Middle frontal gyrus (tissue), 1 donor: Measurements from ENCODE around the gene BRMS1.
"Not testable (repeated sequence)": the region's sequence is repeated elsewhere in the genome, so short reads cannot be mapped to it uniquely, and the experiment has no call there.

Experiments used
- DNase-seq: peaks from one replicate; pipeline ENCODE4 v3.0.0-alpha.2; 2015; ENCODE audit warnings: low spot score; ENCODE audit errors: extremely low spot score

The BRMS1 gene

DNA sequence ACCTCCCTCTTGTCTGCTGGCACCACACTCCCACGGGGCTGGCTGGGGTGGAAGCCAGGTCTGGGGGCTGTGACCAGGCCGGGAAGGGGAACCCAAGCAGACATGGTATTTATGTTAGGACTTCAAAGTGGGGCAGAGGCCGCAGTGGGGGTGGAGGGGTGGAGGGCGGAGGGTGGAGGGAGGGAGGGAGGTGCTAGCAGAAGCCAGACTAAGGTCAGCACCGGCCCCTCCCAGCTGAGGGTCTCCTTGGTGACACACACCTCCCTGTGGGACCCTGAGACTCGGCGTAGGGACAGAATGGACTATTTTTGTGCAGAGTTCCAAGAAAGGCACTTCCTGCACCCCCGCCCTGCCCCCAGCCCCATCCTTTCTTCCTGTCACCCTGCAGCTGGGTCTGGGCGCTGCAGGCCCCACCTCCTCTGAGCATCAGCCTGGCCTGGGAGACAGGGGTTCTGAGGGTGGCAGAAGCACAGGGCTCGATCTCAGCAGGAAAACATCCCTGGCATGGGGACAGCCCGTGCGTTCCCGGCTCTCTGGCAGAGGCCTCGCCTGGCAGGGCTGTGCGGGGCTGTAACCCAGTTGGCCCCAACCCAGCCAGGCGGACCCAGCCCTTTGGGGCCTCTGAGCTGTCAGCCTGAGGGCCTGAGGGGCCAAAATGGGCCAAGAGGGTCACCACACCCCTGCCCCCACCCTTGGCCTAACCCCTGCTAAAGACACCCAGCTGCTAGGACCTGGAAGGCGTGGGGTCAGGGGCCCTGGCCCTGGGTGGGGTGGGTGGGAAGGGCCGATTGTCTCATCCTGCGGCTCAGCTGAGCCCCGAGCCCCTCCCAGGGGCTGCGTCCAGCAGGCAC, 18.4 kb downstream of the BRMS1 start:
- no peak for DNase-seq

- no peak for DNase-seq
These were observed 19.6 kb downstream of the BRMS1 start for GRCh38 chr11:66325263-66325671.

DNA sequence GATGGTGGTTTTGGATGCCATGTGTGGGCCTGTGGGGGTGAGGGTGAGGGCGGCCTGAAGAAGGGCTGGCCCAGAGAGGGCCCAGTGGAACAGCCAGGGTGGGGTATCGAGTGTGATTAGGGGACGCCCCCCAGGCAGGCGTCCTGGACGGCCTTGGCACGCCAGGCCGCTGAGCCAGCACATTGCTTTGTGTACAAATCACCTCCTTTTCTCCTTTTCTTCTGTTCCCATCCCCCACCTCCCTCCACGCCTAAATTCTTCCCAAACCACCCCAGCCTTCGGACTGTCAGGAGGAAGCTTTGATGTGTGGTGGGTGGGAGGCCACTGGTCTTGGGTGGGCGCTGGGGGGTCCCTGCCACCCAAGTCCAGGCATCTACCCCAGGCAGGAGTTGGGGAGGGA, 20.2 kb downstream of the BRMS1 start:
- DNase-seq: no peak

DNA sequence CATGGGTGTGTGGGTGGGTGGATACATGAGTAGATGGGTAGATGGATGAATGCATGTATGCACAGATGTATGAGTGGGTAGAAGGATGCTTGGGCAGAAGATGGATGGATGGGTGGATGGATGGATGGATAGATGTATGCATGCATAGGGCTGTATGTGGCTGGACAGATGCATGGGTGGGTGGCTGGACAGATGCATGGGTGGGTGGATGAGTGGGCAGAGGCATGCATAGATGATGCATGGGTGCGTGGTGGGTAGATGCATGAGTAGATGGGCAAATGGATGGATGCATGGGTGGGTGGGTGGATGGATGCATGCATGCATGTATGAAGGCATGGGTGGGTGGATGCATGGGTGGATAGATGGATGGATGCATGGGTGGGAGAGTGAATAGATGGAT, 21.2 kb downstream of the BRMS1 start:
- no peak for DNase-seq

DNA sequence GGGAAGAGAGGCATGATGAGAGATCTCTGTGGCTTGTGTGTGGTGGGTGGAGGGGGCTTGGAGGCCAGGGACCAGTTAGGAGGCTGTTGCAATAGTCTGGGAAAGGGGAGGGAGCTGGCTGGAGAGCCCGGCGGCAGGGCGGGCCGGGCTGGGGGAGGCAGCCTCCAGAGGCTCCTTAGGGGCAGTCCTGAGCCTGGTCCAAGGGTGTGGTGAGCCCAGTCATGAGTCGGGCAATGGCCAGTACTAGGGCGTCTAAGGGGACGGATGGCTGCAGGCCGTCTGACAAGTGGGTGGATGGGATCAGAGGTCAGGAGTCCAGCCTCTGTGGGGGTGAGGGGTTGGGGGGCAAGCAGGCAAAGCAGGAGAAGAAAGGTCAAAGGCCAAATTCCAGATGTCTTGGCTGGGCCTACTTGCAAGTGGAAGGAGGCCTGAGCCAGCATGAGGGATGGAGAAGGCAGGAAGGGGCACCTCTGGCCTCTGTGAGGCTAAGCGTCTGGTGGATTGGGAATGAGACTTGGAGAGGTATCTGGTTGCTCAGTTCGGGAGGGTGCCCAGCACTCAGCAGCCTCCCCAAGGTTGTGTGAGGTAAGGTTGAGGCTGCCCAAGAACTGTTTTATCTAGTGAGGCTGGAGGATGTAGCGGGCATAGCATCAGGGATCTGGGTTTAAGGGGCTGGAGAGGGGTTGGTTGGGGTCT, 22.0 kb downstream of the BRMS1 start:
- no peak for DNase-seq

GRCh38 chr11:66321606-66322005, 23.3 kb downstream of the BRMS1 start:
- no peak for DNase-seq

- not testable (repeated sequence) for DNase-seq
These were observed 24.2 kb downstream of the BRMS1 start for GRCh38 chr11:66320748-66321147.

GRCh38 chr11:66320289-66320688, 24.6 kb downstream of the BRMS1 start:
- DNase-seq: not testable (repeated sequence)

GRCh38 chr11:66318600-66318970, 26.3 kb downstream of the BRMS1 start:
- no peak for DNase-seq

DNA sequence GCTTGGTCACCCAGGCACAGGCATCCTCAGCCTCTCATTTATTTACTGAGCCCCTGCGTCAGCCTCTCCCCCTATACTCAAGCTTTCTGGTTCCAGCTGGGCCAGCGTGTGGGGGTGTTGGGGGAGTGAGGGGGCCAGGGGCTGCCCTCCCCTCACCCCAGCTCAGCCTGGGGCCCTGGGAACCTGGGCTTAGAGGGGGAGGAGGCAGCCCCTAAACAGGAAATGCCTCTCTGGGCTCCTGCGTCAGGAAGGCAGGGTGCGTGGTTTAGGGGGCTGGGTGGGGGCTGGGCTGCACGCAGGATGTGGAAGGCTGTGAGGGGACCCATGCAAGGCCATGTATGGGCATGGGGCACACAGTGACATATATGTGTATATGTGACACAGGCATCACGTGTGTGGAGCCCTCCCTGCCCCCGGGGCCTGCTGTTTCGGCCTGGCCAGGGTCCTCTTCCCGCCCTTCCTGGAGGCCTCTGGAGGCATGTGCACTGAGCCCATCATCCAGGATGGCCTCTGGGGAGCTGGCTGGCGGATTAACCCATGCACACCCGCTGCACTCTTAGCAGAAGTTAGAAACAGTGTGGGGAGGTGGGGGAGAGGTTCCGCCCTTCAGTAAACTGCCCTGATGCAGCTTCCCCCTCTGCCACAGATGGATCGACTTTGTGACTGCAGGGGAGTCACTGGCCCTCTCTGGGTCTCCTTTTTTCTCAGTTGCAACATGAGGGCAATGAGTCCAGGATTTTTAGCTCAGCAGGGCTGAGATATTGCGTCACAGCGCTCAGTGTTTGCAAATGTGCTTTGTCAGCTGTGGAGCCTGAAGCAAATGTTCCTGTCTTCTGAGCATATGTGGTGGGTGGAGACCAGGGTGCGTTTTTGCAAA, 26.9 kb downstream of the BRMS1 start:
- DNase-seq: no peak

DNA sequence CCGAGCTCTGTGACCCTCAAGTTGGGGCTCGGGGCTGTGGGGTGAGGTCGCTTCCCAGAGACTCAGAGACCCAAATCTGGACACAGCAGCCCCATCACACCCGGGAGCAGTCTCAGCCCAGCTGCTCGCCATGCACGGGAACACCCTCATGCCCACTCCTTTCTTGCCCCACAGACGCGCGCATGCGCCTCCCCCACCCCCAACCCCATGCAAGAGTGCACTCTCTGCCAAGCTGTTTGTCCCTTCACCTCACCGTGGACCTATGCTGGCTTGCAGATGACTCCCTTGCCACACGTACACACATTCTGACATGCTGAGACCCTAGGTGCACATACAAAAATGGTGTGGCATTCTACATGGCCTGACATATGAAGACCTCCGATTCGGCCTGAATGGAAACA, 27.6 kb downstream of the BRMS1 start:
- no peak for DNase-seq

GRCh38 chr11:66316849-66317251, 28.1 kb downstream of the BRMS1 start, which contains the start of gene CD248:
CD248 (minus strand) TSS chr11:66317044; CDS start chr11:66317027, 17 bp downstream.
- no peak for DNase-seq

- no peak for DNase-seq
These were observed 28.7 kb downstream of the BRMS1 start for GRCh38 chr11:66315921-66316811.

DNA sequence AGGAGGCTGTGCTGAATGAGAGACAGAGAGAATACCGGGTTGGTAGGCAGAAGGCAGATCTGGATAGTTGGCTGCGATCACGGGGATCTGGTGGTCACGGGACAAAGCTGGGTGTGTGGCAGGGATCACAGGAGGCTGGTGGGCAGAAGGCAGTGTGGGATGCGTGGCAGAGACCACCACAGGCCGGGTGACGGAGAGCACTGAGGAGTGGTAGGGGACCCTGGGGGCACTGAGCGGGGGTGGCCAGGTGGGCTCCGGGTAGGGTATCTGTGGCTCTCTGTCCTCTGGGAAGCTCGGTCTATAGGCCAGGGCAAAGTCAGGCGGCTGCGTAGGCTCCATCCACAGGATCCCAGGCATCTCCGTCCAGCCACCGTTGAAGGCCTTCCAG, 29.4 kb downstream of the BRMS1 start:
- DNase-seq: no peak

DNA sequence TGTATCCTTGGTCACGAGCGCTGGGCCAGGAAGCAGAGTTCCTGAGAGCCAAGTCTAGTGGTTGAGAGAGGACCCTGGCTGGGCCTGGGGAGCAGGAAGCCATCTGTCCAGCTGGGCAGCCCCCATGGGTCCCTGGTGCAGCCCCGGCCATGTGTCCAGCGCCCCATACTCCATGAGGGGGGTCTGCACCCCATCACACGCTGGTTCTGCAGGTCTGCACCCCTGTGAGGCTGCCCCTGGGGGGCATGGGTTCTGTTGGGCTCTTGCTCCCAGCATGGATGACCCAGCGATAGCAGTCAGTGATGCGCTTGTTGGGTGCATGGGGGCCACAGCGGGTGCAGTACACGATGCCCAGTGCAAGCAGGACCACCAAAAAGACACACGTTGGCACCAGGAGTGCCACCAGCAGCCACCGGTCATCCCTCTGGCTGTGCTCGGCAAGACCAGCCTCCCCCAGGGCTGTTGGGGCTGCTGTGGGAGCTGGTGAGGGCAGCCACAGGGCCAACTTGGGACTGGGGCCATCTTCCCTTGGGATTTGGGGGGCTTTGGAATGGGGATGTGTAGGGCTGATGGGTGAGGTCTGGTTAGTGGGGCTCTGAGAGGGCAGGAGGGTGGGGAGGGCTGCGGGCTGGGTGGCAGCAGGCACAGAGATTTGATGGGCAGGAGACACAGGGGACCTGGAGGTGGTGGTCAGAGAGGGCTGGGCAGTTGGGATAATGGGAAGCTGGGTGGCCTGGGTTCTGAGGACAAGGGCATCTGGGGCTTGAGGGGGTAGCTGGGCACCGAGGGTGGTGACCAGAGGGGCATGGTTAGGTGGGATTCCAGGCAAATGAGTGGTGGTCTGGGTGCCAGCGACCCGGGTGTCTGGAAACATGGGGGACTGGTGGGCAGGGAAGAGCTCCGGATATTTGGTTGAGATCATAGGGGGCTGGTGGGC, 30.1 kb downstream of the BRMS1 start:
- DNase-seq: no peak

- no peak for DNase-seq
These were observed 30.8 kb downstream of the BRMS1 start for GRCh38 chr11:66314186-66314501.

DNA sequence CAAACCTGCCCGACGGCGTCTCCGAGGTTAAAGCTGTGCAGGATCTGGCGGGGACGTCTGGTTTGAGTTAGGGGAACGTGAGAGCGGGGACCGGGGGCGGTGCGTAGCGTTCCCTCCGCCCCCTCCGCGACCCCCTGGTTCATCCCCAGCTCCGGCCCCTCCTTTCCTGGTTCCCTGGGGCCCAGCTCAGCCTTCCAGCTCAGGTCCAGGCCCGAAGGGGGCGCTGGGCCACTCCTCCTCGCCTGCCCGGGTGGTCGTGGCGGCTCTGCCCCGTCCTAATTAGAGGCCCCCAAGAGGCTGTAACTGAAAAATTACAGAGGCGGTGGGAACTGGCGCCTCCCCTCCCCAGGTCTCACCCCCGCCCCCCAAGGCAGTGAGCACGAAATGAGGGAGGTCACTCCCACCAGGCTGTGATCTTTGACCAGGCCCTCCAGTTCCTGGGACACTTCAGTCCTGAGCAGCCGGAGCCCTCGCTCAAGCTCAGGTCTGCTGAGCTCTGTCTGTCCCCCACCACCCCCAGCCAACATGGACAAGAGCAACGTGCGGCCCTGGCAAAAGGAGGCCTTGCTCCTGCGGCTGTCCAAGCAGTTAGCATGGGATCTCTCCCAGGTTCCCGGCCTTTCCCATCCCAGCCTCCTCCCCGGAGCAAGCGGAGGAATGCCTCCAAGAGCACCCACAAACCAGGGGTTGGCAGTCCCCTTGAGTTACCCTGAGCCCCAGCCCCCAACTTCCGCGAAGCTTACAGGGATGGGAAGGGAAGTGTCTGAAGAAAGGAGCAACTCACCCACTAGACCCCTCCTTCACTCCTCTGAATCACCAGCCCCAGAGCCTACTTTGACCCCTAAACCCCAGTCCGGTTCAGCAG, 31.4 kb downstream of the BRMS1 start:
- DNase-seq: no peak

GRCh38 chr11:66312549-66313320, 32.2 kb downstream of the BRMS1 start:
- DNase-seq: peak; percentile 85
